HEK293 (cell line): Measurements from ENCODE around the gene ARPC1B.

Experiments used
- CTCF ChIA-PET: fragments of 350-600 bp; formaldehyde crosslinking; extraction: SDS; loops from one replicate; lab custom pipeline; 2021; ENCODE audit warnings: antibody characterized with exemption; lab: Yijun Ruan, JAX
- POLR2A ChIA-PET: fragments of 300-600 bp; formaldehyde crosslinking; extraction: SDS; loops from one replicate; lab custom pipeline; 2020; ENCODE audit warnings: antibody characterized with exemption, inconsistent platforms; lab: Yijun Ruan, JAX
- H3K27ac ChIP-seq: fragments of 200-500 bp; sonication (Bioruptor generic); 2 replicates; pipeline ENCODE4 v1.5.1; 2014; ENCODE audit warnings: low read depth, low read length, control low read depth, inconsistent platforms; ENCODE audit errors: extremely low read depth
- H3K36me3 ChIP-seq, 2 experiments: fragments of 200-500 bp in 1 of 2; sonication (Bioruptor generic) in 1 of 2; 1 replicate in 1 of 2; 2 replicates in 1 of 2; pipeline ENCODE4 v1.5.1; 2014 to 2017; ENCODE audit warnings: inconsistent platforms in 2 of 2, low read length in 2 of 2; ENCODE audit not compliant: control insufficient read depth in 2 of 2, insufficient read depth in 1 of 2
- H3K4me1 ChIP-seq: fragments of 200-500 bp; sonication (Bioruptor generic); 2 replicates; pipeline ENCODE4 v1.5.1; 2014; ENCODE audit warnings: mild to moderate bottlenecking, low read length, inconsistent platforms; ENCODE audit not compliant: control insufficient read depth, insufficient read depth
- H3K4me3 ChIP-seq: 2 replicates; pipeline ENCODE4 v1.5.1; 2011; ENCODE audit warnings: low read depth, mild to moderate bottlenecking, control low read depth, low read length, moderate library complexity
- H3K9me3 ChIP-seq: fragments of 200-500 bp; sonication (Bioruptor generic); 2 replicates; pipeline ENCODE4 v1.5.1; 2014; ENCODE audit warnings: low read depth, low read length, inconsistent platforms; ENCODE audit not compliant: control insufficient read depth, insufficient read depth
- GLIS2 ChIP-seq: fragments of 450-650 bp; formaldehyde crosslinking; IDR thresholded peaks from 2 replicates; pipeline ENCODE4 v1.5.1; 2016; ENCODE audit warnings: missing biosample characterization, missing genetic modification characterization
- HOXC10 ChIP-seq: sonication (generic); formaldehyde crosslinking; IDR thresholded peaks from 2 replicates; pipeline ENCODE4 v1.8.1; 2023; ENCODE audit warnings: mild to moderate bottlenecking, missing genetic modification reagents
- INSM2 ChIP-seq: fragments of 450-650 bp; formaldehyde crosslinking; IDR thresholded peaks from 2 replicates; pipeline ENCODE4 v1.5.1; 2016; ENCODE audit warnings: missing biosample characterization, missing genetic modification characterization
- REPIN1 ChIP-seq: fragments of 450-650 bp; formaldehyde crosslinking; IDR thresholded peaks from 2 replicates; pipeline ENCODE4 v1.5.1; 2017; ENCODE audit warnings: missing biosample characterization, missing genetic modification characterization, low read depth
- TRIM28 ChIP-seq: IDR thresholded peaks from 2 replicates; pipeline ENCODE4 v1.6.1; 2011; ENCODE audit warnings: low read length, control low read depth, borderline replicate concordance
- WT1 ChIP-seq: fragments of 450-650 bp; formaldehyde crosslinking; IDR thresholded peaks from 2 replicates; pipeline ENCODE4 v1.5.1; 2016; ENCODE audit warnings: missing biosample characterization, missing genetic modification characterization
- YY2 ChIP-seq: fragments of 450-650 bp; formaldehyde crosslinking; IDR thresholded peaks from 2 replicates; pipeline ENCODE4 v1.5.1; 2016; ENCODE audit warnings: missing biosample characterization, missing genetic modification characterization
- ZNF146 ChIP-seq: fragments of 450-650 bp; formaldehyde crosslinking; IDR thresholded peaks from 2 replicates; pipeline ENCODE4 v1.5.1; 2016; ENCODE audit warnings: missing biosample characterization, missing genetic modification characterization
- ZNF280C ChIP-seq: fragments of 450-650 bp; formaldehyde crosslinking; IDR thresholded peaks from 2 replicates; pipeline ENCODE4 v1.5.1; 2016; ENCODE audit warnings: missing biosample characterization, missing genetic modification characterization
- ZNF335 ChIP-seq: fragments of 450-650 bp; formaldehyde crosslinking; conservative IDR thresholded peaks from 2 replicates; pipeline ENCODE4 v1.5.1; 2016; ENCODE audit warnings: missing biosample characterization, missing genetic modification characterization
- ZNF423 ChIP-seq: fragments of 450-650 bp; formaldehyde crosslinking; IDR thresholded peaks from 2 replicates; pipeline ENCODE4 v1.5.1; 2016; ENCODE audit warnings: missing biosample characterization, missing genetic modification characterization
- ZNF555 ChIP-seq: fragments of 450-650 bp; formaldehyde crosslinking; conservative IDR thresholded peaks from 2 replicates; pipeline ENCODE4 v1.5.1; 2017; ENCODE audit warnings: missing biosample characterization, mild to moderate bottlenecking, missing genetic modification characterization, inconsistent platforms
- ZNF600 ChIP-seq: fragments of 450-650 bp; formaldehyde crosslinking; IDR thresholded peaks from 2 replicates; pipeline ENCODE4 v1.5.1; 2016; ENCODE audit warnings: missing biosample characterization, missing genetic modification characterization
- ZNF777 ChIP-seq: fragments of 450-650 bp; formaldehyde crosslinking; IDR thresholded peaks from 2 replicates; pipeline ENCODE4 v1.5.1; 2017; ENCODE audit warnings: missing biosample characterization, missing genetic modification characterization, borderline replicate concordance
- TF ChIP-seq, protein P1 (sequence below): IDR thresholded peaks from 2 replicates; pipeline ENCODE4 v1.6.1; 2011; ENCODE audit warnings: mild to moderate bottlenecking, low read depth, low read length, borderline replicate concordance
- TF ChIP-seq, protein P2 (sequence below): fragments of 450-650 bp; formaldehyde crosslinking; IDR thresholded peaks from 2 replicates; pipeline ENCODE4 v1.5.1; 2016; ENCODE audit warnings: missing biosample characterization, missing genetic modification characterization
- TF ChIP-seq, protein P3 (sequence below): fragments of 450-650 bp; formaldehyde crosslinking; IDR thresholded peaks from 2 replicates; pipeline ENCODE4 v1.5.1; 2016; ENCODE audit warnings: missing biosample characterization, missing genetic modification characterization
- TF ChIP-seq, protein P4 (sequence below): fragments of 450-650 bp; formaldehyde crosslinking; IDR thresholded peaks from 2 replicates; pipeline ENCODE4 v1.5.1; 2016; ENCODE audit warnings: missing biosample characterization, missing genetic modification characterization

ARPC1B gene

DNA sequence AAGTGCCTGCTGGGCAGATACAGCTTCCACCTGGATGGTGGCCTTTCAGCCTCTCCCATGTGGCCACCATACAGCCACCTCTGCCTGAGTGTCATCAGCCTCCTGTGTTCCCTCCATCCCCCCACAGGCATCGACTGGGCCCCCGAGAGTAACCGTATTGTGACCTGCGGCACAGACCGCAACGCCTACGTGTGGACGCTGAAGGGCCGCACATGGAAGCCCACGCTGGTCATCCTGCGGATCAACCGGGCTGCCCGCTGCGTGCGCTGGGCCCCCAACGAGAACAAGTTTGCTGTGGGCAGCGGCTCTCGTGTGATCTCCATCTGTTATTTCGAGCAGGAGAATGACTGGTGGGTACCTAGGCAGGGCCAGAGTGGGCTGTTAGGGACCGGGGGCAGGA lies 13.4 kb downstream of the ARPC1B start (continued):
- TF ChIP-seq ZNF280C (tag by site-specific recombination) (no peak), YY2 (tag by site-specific recombination) (no peak), TRIM28 (no peak), ZNF555 (no peak)

GRCh38 chr7:99389772-99390171 lies 15.2 kb downstream of the ARPC1B start:
- POLR2A ChIA-PET, result interaction anchor here (0.5 to 1.8 kb wide), 5 partner anchors 9 to 49 kb away, joined by 3 to 6 read pairs (median 4); partner anchors contain the start of genes BUD31 and CPSF4
- TF ChIP-seq, protein P1, sequence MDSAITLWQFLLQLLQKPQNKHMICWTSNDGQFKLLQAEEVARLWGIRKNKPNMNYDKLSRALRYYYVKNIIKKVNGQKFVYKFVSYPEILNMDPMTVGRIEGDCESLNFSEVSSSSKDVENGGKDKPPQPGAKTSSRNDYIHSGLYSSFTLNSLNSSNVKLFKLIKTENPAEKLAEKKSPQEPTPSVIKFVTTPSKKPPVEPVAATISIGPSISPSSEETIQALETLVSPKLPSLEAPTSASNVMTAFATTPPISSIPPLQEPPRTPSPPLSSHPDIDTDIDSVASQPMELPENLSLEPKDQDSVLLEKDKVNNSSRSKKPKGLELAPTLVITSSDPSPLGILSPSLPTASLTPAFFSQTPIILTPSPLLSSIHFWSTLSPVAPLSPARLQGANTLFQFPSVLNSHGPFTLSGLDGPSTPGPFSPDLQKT, result no peak
- TF ChIP-seq INSM2 (tag by site-specific recombination) (no peak), REPIN1 (tag by site-specific recombination) (no peak)
- peaks cover 16 to 55% of the 10 kb centered on the region in 2 experiments; a peak in 2 of 3 replicates for H3K36me3 ChIP-seq
- H3K4me1 ChIP-seq, result no peaks in the 10 kb centered on the region
- CTCF ChIA-PET, result no interaction called here
- H3K27ac ChIP-seq, result no peak overlapping the region
- H3K9me3 ChIP-seq, result no peaks in the 10 kb centered on the region
- no peak overlapping the region for H3K4me3 ChIP-seq

GRCh38 chr7:99390941-99391602 lies 16.5 kb downstream of the ARPC1B start:
- Histone ChIP-seq H3K4me3 (no peak overlapping the region), H3K36me3 (peaks cover 22 to 67% of the 10 kb centered on the region in 2 experiments; a peak in 2 of 3 replicates), H3K9me3 (no peaks in the 10 kb centered on the region), H3K27ac (no peak overlapping the region), H3K4me1 (no peaks in the 10 kb centered on the region)
- TF ChIP-seq, protein P2, sequence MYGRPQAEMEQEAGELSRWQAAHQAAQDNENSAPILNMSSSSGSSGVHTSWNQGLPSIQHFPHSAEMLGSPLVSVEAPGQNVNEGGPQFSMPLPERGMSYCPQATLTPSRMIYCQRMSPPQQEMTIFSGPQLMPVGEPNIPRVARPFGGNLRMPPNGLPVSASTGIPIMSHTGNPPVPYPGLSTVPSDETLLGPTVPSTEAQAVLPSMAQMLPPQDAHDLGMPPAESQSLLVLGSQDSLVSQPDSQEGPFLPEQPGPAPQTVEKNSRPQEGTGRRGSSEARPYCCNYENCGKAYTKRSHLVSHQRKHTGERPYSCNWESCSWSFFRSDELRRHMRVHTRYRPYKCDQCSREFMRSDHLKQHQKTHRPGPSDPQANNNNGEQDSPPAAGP (tag by site-specific recombination), result peak; percentile 81; the same call in 1 of the 2 replicates
- TF ChIP-seq WT1 (tag by site-specific recombination) (peak; percentile 61), ZNF600 (tag by site-specific recombination) (0 out of 2 replicates have a peak, but pooled peaks have one; percentile 15), HOXC10 (CRISPR knock-in tag) (no peak)
- ChIA-PET POLR2A (interaction anchor here (0.6 to 1.8 kb wide), 5 partner anchors 8 to 18 kb away, joined by 3 to 6 read pairs (median 5); partner anchors contain the start of gene BUD31), CTCF (no interaction called here)

- no peaks in the 10 kb centered on the region for H3K4me1 ChIP-seq
- no peaks in the 10 kb centered on the region for H3K9me3 ChIP-seq
- H3K36me3 ChIP-seq, result peaks cover 26 to 65% of the 10 kb centered on the region in 2 experiments
- CTCF ChIA-PET, result no interaction called here
- POLR2A ChIA-PET, result interaction anchor here (0.5 to 1.8 kb wide), 3 partner anchors 9 to 17 kb away, joined by 3 to 4 read pairs (median 3); no protein-coding TSS in a partner anchor
- no peak overlapping the region for H3K27ac ChIP-seq
- no peak overlapping the region for H3K4me3 ChIP-seq
- TF ChIP-seq ZNF423 (tag by site-specific recombination) (no peak), ZNF777 (tag by site-specific recombination) (no peak), ZNF146 (tag by site-specific recombination) (no peak), ZNF335 (tag by site-specific recombination) (no peak), GLIS2 (tag by site-specific recombination) (no peak), WT1 (tag by site-specific recombination) (no peak)
- TF ChIP-seq, protein P3, sequence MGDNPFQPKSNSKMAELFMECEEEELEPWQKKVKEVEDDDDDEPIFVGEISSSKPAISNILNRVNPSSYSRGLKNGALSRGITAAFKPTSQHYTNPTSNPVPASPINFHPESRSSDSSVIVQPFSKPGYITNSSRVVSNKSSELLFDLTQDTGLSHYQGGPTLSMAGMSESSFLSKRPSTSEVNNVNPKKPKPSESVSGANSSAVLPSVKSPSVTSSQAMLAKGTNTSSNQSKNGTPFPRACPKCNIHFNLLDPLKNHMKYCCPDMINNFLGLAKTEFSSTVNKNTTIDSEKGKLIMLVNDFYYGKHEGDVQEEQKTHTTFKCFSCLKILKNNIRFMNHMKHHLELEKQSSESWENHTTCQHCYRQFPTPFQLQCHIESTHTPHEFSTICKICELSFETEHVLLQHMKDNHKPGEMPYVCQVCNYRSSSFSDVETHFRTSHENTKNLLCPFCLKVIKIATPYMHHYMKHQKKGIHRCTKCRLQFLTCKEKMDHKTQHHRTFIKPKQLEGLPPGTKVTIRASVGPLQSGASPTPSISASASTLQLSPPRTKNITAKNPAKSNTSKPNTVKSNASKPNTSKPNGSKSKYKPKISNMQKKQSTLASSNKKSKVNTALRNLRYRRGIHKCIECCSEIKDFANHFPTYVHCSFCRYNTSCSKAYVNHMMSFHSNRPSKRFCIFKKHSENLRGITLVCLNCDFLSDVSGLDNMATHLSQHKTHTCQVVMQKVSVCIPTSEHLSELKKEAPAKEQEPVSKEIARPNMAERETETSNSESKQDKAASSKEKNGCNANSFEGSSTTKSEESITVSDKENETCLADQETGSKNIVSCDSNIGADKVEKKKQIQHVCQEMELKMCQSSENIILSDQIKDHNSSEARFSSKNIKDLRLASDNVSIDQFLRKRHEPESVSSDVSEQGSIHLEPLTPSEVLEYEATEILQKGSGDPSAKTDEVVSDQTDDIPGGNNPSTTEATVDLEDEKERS (tag by site-specific recombination), result no peak
- TF ChIP-seq, protein P4, sequence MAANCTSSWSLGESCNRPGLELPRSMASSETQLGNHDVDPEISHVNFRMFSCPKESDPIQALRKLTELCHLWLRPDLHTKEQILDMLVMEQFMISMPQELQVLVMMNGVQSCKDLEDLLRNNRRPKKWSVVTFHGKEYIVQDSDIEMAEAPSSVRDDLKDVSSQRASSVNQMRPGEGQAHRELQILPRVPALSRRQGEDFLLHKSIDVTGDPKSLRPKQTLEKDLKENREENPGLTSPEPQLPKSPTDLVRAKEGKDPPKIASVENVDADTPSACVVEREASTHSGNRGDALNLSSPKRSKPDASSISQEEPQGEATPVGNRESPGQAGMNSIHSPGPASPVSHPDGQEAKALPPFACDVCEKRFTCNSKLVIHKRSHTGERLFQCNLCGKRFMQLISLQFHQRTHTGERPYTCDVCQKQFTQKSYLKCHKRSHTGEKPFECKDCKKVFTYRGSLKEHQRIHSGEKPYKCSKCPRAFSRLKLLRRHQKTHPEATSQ (tag by site-specific recombination), result no peak
Observed at GRCh38 chr7:99392046-99392445, 17.5 kb downstream of the ARPC1B start.
